Sigmoid colon (tissue), 4 donors: Measurements from ENCODE around the gene ACOX3.

ENCODE experiments used
- EP300 ChIP-seq, 4 donors: sonication (generic); formaldehyde crosslinking; IDR thresholded peaks; one replicate each; pipeline ENCODE4 v1.6.1; 2017; ENCODE audit warnings: antibody characterized with exemption in 4 of 4
- POLR2AphosphoS5 ChIP-seq, 4 donors: sonication (generic); formaldehyde crosslinking; IDR thresholded peaks; one replicate each; pipeline ENCODE4 v1.6.1; 2017; ENCODE audit warnings: antibody characterized with exemption in 4 of 4
- TF ChIP-seq, protein P1 (sequence below), 4 experiments: fragments of 450-650 bp in 3 of 4; fragments of 200-600 bp in 1 of 4; IDR thresholded peaks; one replicate each; pipeline ENCODE4 v1.5.1; 2016 to 2019; ENCODE audit warnings: antibody characterized with exemption in 4 of 4, mild to moderate bottlenecking in 3 of 4, moderate library complexity in 2 of 4

- TF ChIP-seq, protein P1, sequence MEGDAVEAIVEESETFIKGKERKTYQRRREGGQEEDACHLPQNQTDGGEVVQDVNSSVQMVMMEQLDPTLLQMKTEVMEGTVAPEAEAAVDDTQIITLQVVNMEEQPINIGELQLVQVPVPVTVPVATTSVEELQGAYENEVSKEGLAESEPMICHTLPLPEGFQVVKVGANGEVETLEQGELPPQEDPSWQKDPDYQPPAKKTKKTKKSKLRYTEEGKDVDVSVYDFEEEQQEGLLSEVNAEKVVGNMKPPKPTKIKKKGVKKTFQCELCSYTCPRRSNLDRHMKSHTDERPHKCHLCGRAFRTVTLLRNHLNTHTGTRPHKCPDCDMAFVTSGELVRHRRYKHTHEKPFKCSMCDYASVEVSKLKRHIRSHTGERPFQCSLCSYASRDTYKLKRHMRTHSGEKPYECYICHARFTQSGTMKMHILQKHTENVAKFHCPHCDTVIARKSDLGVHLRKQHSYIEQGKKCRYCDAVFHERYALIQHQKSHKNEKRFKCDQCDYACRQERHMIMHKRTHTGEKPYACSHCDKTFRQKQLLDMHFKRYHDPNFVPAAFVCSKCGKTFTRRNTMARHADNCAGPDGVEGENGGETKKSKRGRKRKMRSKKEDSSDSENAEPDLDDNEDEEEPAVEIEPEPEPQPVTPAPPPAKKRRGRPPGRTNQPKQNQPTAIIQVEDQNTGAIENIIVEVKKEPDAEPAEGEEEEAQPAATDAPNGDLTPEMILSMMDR (IDR thresholded peaks at IDR 0.05) = no peak
- TF ChIP-seq EP300 (IDR thresholded peaks at IDR 0.05) = no peak
- TF ChIP-seq POLR2AphosphoS5 (IDR thresholded peaks at IDR 0.05) = no peak
Observed at GRCh38 chr4:8470451-8471024, 30.0 kb upstream of the ACOX3 start.
